DMS153 treated with DMSO at 0.1 percent for 48 hours (cell line): ENCODE data around the gene USP17L18.
"Not testable (repeated sequence)": the region's sequence is repeated elsewhere in the genome, so short reads cannot be mapped to it uniquely, and the experiment has no call there.

Experiments
- DNase-seq: peaks from one replicate; lab custom pipeline; 2025; ENCODE audit not compliant: unreplicated experiment; lab: John Stamatoyannopoulos, UW

USP17L18 gene

GRCh38 chr4:9247953-9248680 is at the start of gene USP17L18:
USP17L18 (plus strand) TSS chr4:9248630; CDS start chr4:9248630, 0 bp downstream.
- DNase-seq: not testable (repeated sequence)

GRCh38 chr4:9210357-9210756 is 38.1 kb upstream of the USP17L18 start, which contains the start of gene USP17L10:
USP17L10 (plus strand) TSS chr4:9210657; CDS start chr4:9210657, 0 bp downstream.
- not testable (repeated sequence) for DNase-seq

- DNase-seq: not testable (repeated sequence)
Observed at GRCh38 chr4:9214701-9215100, 33.7 kb upstream of the USP17L18 start.

- DNase-seq: not testable (repeated sequence)
Observed at GRCh38 chr4:9215105-9215504, 33.3 kb upstream of the USP17L18 start, which contains the start of gene USP17L11. USP17L11 (plus strand) TSS chr4:9215405; CDS start chr4:9215405, 0 bp downstream.

GRCh38 chr4:9219852-9220251 is 28.6 kb upstream of the USP17L18 start, which contains the start of gene USP17L12:
USP17L12 (plus strand) TSS chr4:9220152; CDS start chr4:9220152, 0 bp downstream.
- not testable (repeated sequence) for DNase-seq

GRCh38 chr4:9224596-9224995 is 23.8 kb upstream of the USP17L18 start, which contains the start of gene USP17L13:
USP17L13 (plus strand) TSS chr4:9224896; CDS start chr4:9224896, 0 bp downstream.
- not testable (repeated sequence) for DNase-seq

GRCh38 chr4:9230249-9230648 is 18.2 kb upstream of the USP17L18 start:
- DNase-seq: not testable (repeated sequence)

- DNase-seq: not testable (repeated sequence)
Observed at GRCh38 chr4:9234085-9234484, 14.3 kb upstream of the USP17L18 start, which contains the start of gene USP17L15. USP17L15 (plus strand) TSS chr4:9234385; CDS start chr4:9234385, 0 bp downstream.

- not testable (repeated sequence) for DNase-seq
Observed at GRCh38 chr4:9238461-9238860, 10.0 kb upstream of the USP17L18 start.

- not testable (repeated sequence) for DNase-seq
Observed at GRCh38 chr4:9243579-9243978, 4.9 kb upstream of the USP17L18 start, which contains the start of gene USP17L17. USP17L17 (plus strand) TSS chr4:9243879; CDS start chr4:9243879, 0 bp downstream.

GRCh38 chr4:9253078-9253477 is 4.6 kb downstream of the USP17L18 start, which contains the start of gene USP17L19:
USP17L19 (plus strand) TSS chr4:9253378; CDS start chr4:9253378, 0 bp downstream.
- not testable (repeated sequence) for DNase-seq

- DNase-seq: not testable (repeated sequence)
Observed at GRCh38 chr4:9257824-9258223, 9.4 kb downstream of the USP17L18 start, which contains the start of gene USP17L20. USP17L20 (plus strand) TSS chr4:9258124; CDS start chr4:9258124, 0 bp downstream.

- not testable (repeated sequence) for DNase-seq
Observed at GRCh38 chr4:9262572-9262971, 14.1 kb downstream of the USP17L18 start, which contains the start of gene USP17L21. USP17L21 (plus strand) TSS chr4:9262872; CDS start chr4:9262872, 0 bp downstream.

GRCh38 chr4:9267319-9267718 is 18.9 kb downstream of the USP17L18 start, which contains the start of gene USP17L22:
USP17L22 (plus strand) TSS chr4:9267619; CDS start chr4:9267619, 0 bp downstream.
- not testable (repeated sequence) for DNase-seq

GRCh38 chr4:9271719-9272118 is 23.3 kb downstream of the USP17L18 start:
- not testable (repeated sequence) for DNase-seq
